Caco-2 (cell line): Measurements from ENCODE around the gene WDR4. TPM values are rescaled to one million over a fixed set of nuclear protein-coding genes. Genes with fewer than 3 reads are reported as not detected.

Source experiments
- BruUV-seq: library from RNA; stranded (reverse); fragments of 400-500 nt; replicated peaks from 2 replicates; lab custom pipeline; 2021; lab: Mats Ljungman, UMichigan
- CTCF ChIA-PET: fragments of 300-600 bp; sonication (Branson Sonifier 250); formaldehyde crosslinking; loops from one replicate; lab custom pipeline; 2022; ENCODE audit warnings: antibody characterized with exemption; lab: Charles Lee
- POLR2A ChIA-PET: fragments of 300-600 bp; sonication (Branson Sonifier 250); formaldehyde crosslinking; loops from one replicate; lab custom pipeline; 2022; ENCODE audit warnings: antibody characterized with exemption; lab: Charles Lee
- DNase-seq, 2 experiments: peaks; one replicate each; pipeline versions ENCODE4 v3.0.0 to v3.0.0-alpha.2; 2020 to 2022
- H3K27me3 ChIP-seq: replicated peaks from 2 replicates; pipeline ENCODE4 v1.6.0; 2011; ENCODE audit warnings: low read length; ENCODE audit not compliant: control insufficient read depth, insufficient read depth
- H3K36me3 ChIP-seq: 2 replicates; pipeline ENCODE4 v1.5.1; 2011; ENCODE audit warnings: low read length; ENCODE audit not compliant: control insufficient read depth, insufficient read depth
- H3K4me1 ChIP-seq: fragments of 250-450 bp; sonication (Bioruptor Pico); 2 replicates; pipeline ENCODE4 v1.5.1; 2020; ENCODE audit warnings: mild to moderate bottlenecking
- H3K4me3 ChIP-seq: 2 replicates; pipeline ENCODE4 v1.5.1; 2011; ENCODE audit warnings: low read depth, mild to moderate bottlenecking, control low read depth, low read length
- H3K9me3 ChIP-seq: fragments of 250-450 bp; sonication (Bioruptor Pico); 2 replicates; pipeline ENCODE4 v1.5.1; 2020; ENCODE audit warnings: mild to moderate bottlenecking, moderate library complexity
- H3K27ac Mint-ChIP-seq: one replicate; pipeline ENCODE4 v1.8.0; 2022; ENCODE audit warnings: mixed read lengths; ENCODE audit not compliant: unreplicated experiment
- H3K27me3 Mint-ChIP-seq: one replicate; pipeline ENCODE4 v1.8.0; 2022; ENCODE audit warnings: mixed read lengths; ENCODE audit not compliant: insufficient read depth, unreplicated experiment
- H3K36me3 Mint-ChIP-seq: one replicate; pipeline ENCODE4 v1.8.0; 2022; ENCODE audit warnings: mild to moderate bottlenecking, mixed read lengths; ENCODE audit not compliant: insufficient read depth, unreplicated experiment
- H3K4me1 Mint-ChIP-seq: one replicate; pipeline ENCODE4 v1.8.0; 2022; ENCODE audit warnings: low read depth, mixed read lengths; ENCODE audit not compliant: unreplicated experiment
- H3K4me3 Mint-ChIP-seq: one replicate; pipeline ENCODE4 v1.8.0; 2022; ENCODE audit warnings: mild to moderate bottlenecking, moderate library complexity, mixed read lengths; ENCODE audit not compliant: unreplicated experiment
- H3K9me3 Mint-ChIP-seq: one replicate; pipeline ENCODE4 v1.8.0; 2022; ENCODE audit warnings: mixed read lengths; ENCODE audit not compliant: unreplicated experiment
- CTCF ChIP-seq, 2 experiments: fragments of 200-600 bp in 1 of 2; IDR thresholded peaks; 1 replicate in 1 of 2; 2 replicates in 1 of 2; pipeline versions ENCODE4 v1.5.1 to v1.8.0; 2011 to 2022; ENCODE audit warnings: antibody characterized with exemption in 1 of 2, control low read depth in 1 of 2, inconsistent platforms in 1 of 2, low read depth in 1 of 2, low read length in 1 of 2, mild to moderate bottlenecking in 1 of 2, moderate library complexity in 1 of 2; ENCODE audit not compliant: insufficient read depth in 1 of 2, severe bottlenecking in 1 of 2, unreplicated experiment in 1 of 2
- intact Hi-C: fragments of 100-400 bp; cut with micrococcal nuclease; formaldehyde crosslinking; loops from one replicate; pipeline ENCODE4 v1.10.0; 2022; ENCODE audit not compliant: unreplicated experiment
- total RNA-seq: library from RNA; stranded (reverse); gene quantifications from 2 replicates; pipeline ENCODE4 v1.2.3, GENCODE V29; 2022

Gene WDR4
- total RNA-seq, 1 experiment from 2014 or later = 35.0 TPM

- TF ChIP-seq CTCF (IDR thresholded peaks at IDR 0.05; ENCODE audit: insufficient read depth in 1 of 2, low read depth in 1 of 2, low read length in 1 of 2, severe bottlenecking in 1 of 2, unreplicated experiment in 1 of 2) = no peak
- Histone ChIP-seq H3K4me3 (no peak overlapping the region), H3K9me3 (no peaks in the 10 kb centered on the region), H3K4me1 (no peaks in the 10 kb centered on the region), H3K27me3 (no peaks in the 10 kb centered on the region), H3K36me3 (peaks cover 3% of the 10 kb centered on the region)
- Mint-ChIP-seq H3K4me1 (no peaks in the 10 kb centered on the region), H3K4me3 (no peak overlapping the region), H3K36me3 (peaks cover 82% of the 10 kb centered on the region), H3K27me3 (no peaks in the 10 kb centered on the region), H3K9me3 (no peaks in the 10 kb centered on the region), H3K27ac (no peak overlapping the region)
- no peak for DNase-seq
- POLR2A ChIA-PET = no interaction called here
- BruUV-seq = no TSS peak
- CTCF ChIA-PET = interaction anchor here (1.0 kb wide), 1 partner anchor 259 kb away, joined by 3 read pairs; no protein-coding TSS in a partner anchor
- intact Hi-C loops = no loop called here
These were observed 26.3 kb downstream of the WDR4 start for GRCh38 chr21:42852925-42853570.

DNA sequence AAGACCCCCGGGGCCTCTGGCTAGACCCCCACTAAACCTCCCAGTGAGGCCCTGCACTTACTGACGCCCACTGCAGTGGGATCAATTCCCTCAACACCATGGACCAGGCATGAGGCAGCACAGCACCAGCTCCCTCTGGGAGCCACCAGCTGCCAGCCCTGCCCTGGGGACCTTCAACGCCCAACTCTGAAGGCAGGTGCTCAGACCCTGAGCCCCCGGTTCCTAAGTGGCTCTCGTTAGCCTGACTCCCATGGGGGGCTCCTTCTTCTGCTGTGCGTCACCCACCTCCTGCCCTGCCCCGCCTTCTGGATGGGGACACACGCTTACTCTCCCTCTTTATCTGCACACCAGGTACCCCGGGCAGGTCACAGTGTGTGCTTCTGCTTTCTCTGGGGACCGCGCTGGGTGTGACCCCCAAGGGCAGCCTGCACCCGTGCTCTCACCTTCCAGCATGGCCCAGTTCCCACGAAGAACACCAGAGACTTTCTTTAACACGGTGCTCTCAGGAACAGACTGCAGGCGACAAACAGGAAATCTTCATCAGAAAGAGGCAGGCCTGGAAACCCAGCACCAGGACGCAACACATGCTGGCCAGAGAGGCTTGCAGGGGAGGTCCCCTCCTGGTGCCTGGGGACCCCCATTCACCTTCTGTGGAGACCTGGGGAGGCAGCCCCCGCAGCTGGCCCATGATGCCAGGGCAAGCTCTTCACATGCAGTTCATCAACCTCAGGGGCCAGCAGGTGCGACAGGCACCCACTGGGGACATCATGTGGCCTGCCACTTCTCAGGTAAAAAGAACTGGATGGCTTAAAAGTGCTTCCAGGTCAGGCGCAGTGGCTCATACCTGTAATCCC lies 27.3 kb downstream of the WDR4 start:
- ChIA-PET CTCF (no interaction called here), POLR2A (no interaction called here)
- Histone ChIP-seq H3K4me3 (no peak overlapping the region), H3K4me1 (no peaks in the 10 kb centered on the region), H3K9me3 (no peaks in the 10 kb centered on the region), H3K27me3 (no peaks in the 10 kb centered on the region), H3K36me3 (peaks cover 3% of the 10 kb centered on the region)
- TF ChIP-seq CTCF (IDR thresholded peaks at IDR 0.05; ENCODE audit: insufficient read depth in 1 of 2, low read depth in 1 of 2, low read length in 1 of 2, severe bottlenecking in 1 of 2, unreplicated experiment in 1 of 2) = no peak
- Mint-ChIP-seq H3K27ac (no peak overlapping the region), H3K4me3 (no peak overlapping the region), H3K36me3 (peaks cover 77% of the 10 kb centered on the region), H3K4me1 (no peaks in the 10 kb centered on the region), H3K9me3 (no peaks in the 10 kb centered on the region), H3K27me3 (no peaks in the 10 kb centered on the region)
- intact Hi-C loops = no loop called here
- DNase-seq = no peak
- no TSS peak for BruUV-seq

GRCh38 chr21:42850866-42851391 lies 28.4 kb downstream of the WDR4 start:
- TF ChIP-seq CTCF (IDR thresholded peaks at IDR 0.05; ENCODE audit: insufficient read depth in 1 of 2, low read depth in 1 of 2, low read length in 1 of 2, severe bottlenecking in 1 of 2, unreplicated experiment in 1 of 2) = peak; percentile 48 to 55
- peaks cover 72% of the 10 kb centered on the region for H3K36me3 Mint-ChIP-seq
- Histone ChIP-seq H3K4me1 (no peaks in the 10 kb centered on the region), H3K4me3 (no peak overlapping the region), H3K9me3 (no peaks in the 10 kb centered on the region), H3K36me3 (peaks cover 3% of the 10 kb centered on the region), H3K27me3 (no peaks in the 10 kb centered on the region)
- ChIA-PET CTCF (no interaction called here), POLR2A (no interaction called here)
- H3K9me3 Mint-ChIP-seq = no peaks in the 10 kb centered on the region
- peak in 1 of 2 experiments; percentile 55 for DNase-seq
- no peaks in the 10 kb centered on the region for H3K4me1 Mint-ChIP-seq
- H3K27ac Mint-ChIP-seq = no peak overlapping the region
- H3K27me3 Mint-ChIP-seq = no peaks in the 10 kb centered on the region
- intact Hi-C loops = no loop called here
- BruUV-seq = no TSS peak
- no peak overlapping the region for H3K4me3 Mint-ChIP-seq
